Measurements from ENCODE around the gene JARID2.

JARID2 gene

GRCh38 chr6:15421945-15422733 is 176.3 kb downstream of the JARID2 start:
- no peak for DNase-seq (ENCODE audit: low spot score)

GRCh38 chr6:15423286-15423993 is 177.6 kb downstream of the JARID2 start:
- DNase-seq (ENCODE audit: low spot score), result no peak

GRCh38 chr6:15425947-15426346 is 180.1 kb downstream of the JARID2 start:
- no peak for DNase-seq (ENCODE audit: low spot score)

GRCh38 chr6:15426395-15426794 is 180.5 kb downstream of the JARID2 start:
- DNase-seq (ENCODE audit: low spot score), result no peak

GRCh38 chr6:15426901-15427300 is 181.0 kb downstream of the JARID2 start:
- no peak for DNase-seq (ENCODE audit: low spot score)

DNA sequence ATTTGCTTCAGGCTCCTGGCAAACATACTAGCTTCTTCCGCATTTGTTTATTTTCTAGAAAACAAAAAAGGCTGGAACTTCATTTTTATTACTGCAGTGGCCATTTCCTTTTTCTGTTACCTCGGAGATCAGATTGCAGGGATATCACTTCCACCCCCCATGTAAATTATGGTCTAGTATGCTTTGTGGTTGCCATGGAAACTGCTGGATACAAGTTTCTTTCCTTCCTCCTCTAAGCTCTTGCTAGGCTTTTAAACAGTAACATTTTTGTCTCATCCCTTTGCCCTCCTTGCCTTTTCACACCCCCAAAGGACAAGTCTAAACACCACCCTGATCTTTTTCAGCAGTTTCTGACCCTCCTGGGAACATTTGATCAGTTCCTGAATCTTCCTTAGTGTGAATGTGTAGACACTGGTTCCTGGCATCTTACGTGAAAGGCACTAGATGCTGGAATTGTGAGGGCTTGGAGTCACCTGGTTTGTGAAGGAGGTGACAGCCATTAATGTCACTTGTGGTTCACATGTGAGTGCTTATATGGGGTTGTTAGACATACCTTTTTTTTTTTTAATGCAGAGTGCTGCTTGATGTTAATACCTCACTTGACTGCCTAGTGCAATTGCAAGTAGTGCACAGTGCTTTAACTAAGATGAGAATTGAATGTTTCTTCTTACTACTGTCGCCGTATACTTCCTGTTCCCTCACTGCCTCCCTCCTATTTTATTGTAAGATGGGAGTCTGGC is 181.6 kb downstream of the JARID2 start:
- no peak for DNase-seq (ENCODE audit: low spot score)

DNA sequence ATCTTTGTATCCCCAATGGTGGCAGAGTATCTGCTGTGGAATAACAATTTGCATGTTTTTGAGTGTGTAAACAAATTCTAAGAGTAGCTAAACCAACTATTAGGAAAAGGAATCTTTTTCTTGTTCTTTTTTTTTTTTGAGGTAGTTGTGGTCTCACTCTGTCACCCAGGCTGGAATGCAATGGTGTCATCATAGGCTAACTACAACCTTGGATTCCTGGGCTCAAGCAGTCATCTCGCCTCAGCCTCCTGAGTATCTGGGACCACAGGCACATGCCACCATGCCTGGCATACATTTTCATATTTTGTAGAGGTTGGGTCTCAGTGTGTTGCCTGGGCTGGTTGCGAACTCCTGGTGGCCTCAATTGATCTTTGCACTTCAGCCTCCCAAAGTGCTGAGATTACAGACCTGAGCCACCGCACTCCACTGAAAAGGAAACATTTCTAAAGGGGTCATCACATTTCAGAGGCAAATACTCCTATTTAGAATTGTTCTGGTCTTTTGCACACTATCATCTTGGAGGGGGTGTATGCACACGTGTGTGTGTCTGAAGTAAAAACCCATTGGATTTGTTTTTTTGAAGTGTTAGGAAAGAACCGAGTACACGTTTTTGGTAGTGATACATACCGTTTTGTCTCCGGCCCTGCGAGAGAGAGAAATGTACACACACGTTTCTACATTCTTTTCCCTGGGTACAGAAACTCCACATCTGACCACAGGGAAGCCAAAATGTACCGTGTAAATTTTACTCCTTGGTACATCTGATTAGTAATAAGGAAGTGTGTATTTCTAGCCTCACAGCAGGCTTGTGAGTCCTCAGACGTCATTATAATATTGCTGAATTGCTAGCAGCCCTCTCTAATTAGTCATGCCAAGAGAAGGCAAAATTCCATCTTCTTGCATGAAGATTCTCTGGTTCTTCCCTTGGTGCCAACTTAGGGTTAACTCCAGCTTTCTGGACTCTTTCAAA is 183.6 kb downstream of the JARID2 start:
- no peak for DNase-seq (ENCODE audit: low spot score)

- no peak for DNase-seq (ENCODE audit: low spot score)
These were observed 184.3 kb downstream of the JARID2 start for GRCh38 chr6:15430186-15430585.

- no peak for DNase-seq (ENCODE audit: low spot score)
These were observed 185.1 kb downstream of the JARID2 start for GRCh38 chr6:15430931-15431405.

DNA sequence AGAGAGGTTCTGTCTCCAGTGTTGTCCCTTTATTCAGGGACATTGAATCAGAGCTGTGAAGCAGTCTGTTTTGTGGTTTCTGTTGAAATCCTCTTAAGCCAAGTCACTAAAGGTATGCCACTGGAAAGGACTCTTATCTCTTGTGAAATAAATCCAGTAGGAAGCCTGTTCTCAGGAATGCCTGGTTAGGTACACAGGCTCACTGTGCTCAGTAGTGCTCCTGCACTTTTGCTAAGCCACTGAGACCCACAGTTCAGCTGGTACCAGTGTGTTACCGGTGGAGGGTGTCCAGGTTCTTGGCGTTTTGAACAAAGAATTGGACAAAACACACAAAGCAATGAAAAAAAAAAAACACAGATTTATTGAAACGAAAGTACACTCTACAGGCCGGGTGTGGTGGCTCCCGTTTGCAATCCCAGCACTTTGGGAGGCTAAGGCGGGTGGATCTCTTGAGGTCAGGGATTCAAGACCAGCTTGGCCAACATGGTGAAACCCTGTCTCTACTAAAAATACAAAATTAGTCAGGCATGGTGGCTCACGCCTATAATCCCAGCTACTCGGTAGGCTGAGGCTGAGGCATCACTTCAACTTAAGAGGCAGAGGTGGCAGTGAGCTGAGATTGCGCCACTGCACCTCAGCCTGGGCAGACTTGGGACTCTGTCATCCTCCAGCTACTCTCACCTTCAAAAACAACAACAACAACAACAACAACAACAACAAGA is 186.1 kb downstream of the JARID2 start:
- peak; percentile 24 for DNase-seq (ENCODE audit: low spot score)

- DNase-seq (ENCODE audit: low spot score), result no peak
These were observed 187.6 kb downstream of the JARID2 start for GRCh38 chr6:15433511-15433861.

GRCh38 chr6:15434263-15434662 is 188.4 kb downstream of the JARID2 start:
- no peak for DNase-seq (ENCODE audit: low spot score)

- no peak for DNase-seq (ENCODE audit: low spot score)
These were observed 189.0 kb downstream of the JARID2 start for GRCh38 chr6:15434823-15435380.

DNA sequence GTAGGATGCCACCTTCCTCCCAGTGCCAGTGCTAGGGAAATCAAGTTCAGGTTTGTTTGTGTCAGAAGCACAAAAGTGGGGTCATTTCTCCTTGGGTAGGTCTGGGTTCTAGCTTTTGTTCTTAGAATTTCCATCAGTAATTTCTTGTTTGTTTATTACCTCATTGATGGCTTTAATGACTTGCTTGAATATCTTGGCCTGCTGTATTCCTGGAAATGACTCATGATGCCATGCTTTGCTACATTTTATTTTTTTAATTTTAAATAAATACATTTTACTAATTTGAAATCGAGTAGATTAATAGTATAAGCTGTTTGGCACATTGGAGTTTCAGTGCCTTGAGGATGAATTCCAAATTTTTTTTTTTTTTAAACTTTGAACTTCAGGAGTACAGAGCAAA is 189.6 kb downstream of the JARID2 start:
- DNase-seq (ENCODE audit: low spot score), result no peak

DNA sequence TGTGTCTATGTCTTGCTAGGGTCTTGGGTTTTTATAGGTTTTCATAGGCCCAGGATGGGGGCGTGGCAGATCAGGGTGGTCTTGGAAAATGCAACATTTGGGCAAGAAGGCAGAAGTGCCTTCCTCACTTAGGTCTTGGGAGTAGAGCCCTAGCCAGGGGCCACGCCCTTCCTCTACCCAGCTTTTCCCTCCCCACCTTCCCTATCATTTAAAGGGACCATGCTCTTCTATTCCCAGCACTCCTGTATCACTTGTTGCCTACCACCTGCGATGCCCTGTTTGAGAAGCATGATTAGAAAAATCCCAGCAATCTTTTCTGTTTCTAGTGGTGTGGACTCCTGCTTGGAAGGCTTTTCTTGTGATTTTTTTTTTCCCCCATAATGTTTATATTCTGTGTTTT is 190.6 kb downstream of the JARID2 start:
- no peak for DNase-seq (ENCODE audit: low spot score)

GRCh38 chr6:15437090-15437635 is 191.3 kb downstream of the JARID2 start:
- DNase-seq (ENCODE audit: low spot score), result no peak

DNA sequence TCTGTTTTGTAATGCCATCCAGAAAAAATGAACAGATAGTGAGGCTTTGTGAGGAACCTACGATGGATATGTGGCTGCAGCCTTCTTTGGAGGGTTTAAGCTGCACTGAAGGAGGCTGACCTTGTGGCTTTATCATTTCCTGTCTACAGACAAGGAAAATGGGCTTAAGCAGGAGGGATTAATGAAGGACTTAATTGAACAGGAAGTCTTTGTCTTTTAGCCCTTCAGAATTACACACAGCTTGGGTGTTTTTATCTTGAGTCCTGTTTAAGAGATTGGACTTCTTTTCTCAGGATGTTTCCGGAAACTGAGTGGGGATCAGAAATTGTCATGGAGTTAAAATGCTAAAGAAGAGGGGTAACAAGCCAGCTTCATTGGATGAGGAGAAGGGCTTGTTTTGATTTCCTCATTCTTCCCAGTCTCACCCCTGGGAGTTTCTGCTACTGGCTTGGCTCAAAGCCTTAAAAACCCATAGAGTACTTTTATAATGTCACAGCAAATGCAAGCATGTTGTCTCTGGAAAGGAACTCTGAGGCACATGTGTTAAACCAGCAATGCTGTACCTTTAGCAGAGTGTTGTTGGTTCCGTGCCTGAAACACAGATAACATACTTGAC is 193.6 kb downstream of the JARID2 start:
- no peak for DNase-seq (ENCODE audit: low spot score)

GRCh38 chr6:15440040-15440439 is 194.2 kb downstream of the JARID2 start:
- no peak for DNase-seq (ENCODE audit: low spot score)

GRCh38 chr6:15441215-15441868 is 195.5 kb downstream of the JARID2 start:
- DNase-seq (ENCODE audit: low spot score), result peak; percentile 33

Measured in HuH-7.5 (cell line).